ENCODE results near the gene UBQLN3. TPM values are rescaled to one million over a fixed set of nuclear protein-coding genes. Genes with fewer than 3 reads are reported as not detected.

The UBQLN3 gene
- not detected in 2 replicates for total RNA-seq

DNA sequence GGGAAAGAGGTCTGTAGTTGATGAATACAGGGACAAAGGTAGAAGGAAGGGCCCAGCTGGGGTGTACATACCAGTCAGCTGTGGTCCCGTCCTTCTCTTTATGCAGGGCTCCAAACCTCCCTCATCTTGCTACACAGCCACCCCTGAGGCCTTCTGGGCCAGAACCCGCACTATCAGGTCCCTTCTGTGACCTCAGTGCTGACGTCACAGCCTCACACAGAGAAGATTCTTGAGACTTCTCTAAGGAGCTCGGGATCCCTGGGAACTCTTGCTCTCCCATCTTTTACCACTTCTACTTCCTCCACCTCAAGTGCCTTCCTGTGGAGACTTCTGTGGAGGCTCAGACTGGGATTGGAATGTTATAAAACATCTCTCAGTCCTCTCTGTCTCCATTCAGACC lies at the start of gene UBQLN3:
Gene UBQLN3, minus strand, starts transcription at position 155 of the 400 bp plus-strand sequence. CDS start 399 bp downstream, outside the sequence.

DNA sequence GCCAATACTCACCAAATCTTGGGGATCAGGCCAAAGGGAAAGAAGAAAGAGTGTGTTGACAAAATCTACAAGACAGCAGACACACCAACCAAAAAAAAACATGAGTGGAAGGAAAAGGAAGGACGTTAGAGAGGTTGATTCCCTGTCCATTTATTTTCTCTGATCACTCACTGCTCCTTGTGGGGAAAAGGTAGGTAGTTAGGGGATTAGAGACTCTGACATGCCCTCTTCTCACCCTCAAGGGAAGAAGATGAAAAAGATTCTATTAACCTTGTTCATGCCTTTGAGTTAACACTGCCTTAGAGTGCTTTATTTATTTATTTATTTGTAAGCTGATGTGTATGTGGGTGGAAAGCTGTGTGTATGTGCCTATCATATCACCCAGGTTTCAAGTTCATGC lies 38.7 kb upstream of the UBQLN3 start, which contains the start of gene OR52H1:
Gene OR52H1, minus strand, starts transcription at position 101 of the 400 bp plus-strand sequence. CDS start 3,035 bp downstream, outside the sequence.

DNA sequence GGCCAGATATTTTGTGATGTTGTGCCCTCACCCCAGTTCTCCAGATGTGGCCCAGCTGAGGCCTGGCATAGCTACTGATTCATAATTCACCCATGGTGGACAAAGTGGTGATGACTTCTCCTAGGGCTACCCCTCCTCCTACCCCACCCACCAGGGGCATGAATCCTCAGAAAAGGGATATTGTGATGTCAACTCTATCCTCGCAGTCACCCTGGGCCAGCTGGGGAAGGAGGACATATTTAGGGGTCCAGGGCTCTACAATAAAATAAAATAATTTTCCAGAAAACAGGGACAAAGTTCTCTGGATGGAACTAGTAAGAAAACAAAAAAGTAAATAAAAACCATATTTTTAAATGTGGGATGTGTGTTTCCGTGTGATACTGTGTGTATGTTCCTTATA lies 6.8 kb upstream of the UBQLN3 start, which contains the start of gene UBQLNL:
Gene UBQLNL, minus strand, starts transcription at position 101 of the 400 bp plus-strand sequence. CDS start 258 bp downstream, outside the sequence.

DNA sequence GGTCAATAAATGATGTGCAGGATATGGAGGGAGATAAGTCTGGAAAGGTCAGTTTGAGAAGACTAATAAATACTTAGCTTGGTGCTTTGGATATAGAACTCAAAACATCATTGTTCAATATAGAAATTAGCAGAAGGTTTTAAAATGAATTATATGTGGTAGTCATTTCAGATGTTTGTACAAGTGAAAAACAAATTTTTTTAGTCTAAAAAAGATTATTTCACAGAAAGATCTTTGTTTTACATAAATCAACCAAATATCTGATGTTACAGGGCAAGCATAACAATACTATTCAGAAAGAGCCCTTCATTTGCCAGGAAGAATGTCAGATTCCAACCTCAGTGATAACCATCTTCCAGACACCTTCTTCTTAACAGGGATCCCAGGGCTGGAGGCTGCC lies 21.4 kb downstream of the UBQLN3 start, which contains the start of gene OR52D1:
Gene OR52D1, plus strand, starts transcription at position 301 of the 400 bp plus-strand sequence. Its CDS starts 22 bp downstream, at position 323.

Other genes starting within 250 kb of the UBQLN3 start
- gene HBE1, start 240.0 kb downstream of the UBQLN3 start, total RNA-seq, result 0.89 TPM in 1 of 2 replicates, not detected in the other
- not detected in 2 replicates for gene OR51B4, start 208.0 kb downstream of the UBQLN3 start, total RNA-seq
- gene OR51B2, start 185.7 kb downstream of the UBQLN3 start, total RNA-seq, result not detected in 2 replicates
- not detected in 2 replicates for gene OR51B5, start 166.4 kb downstream of the UBQLN3 start, total RNA-seq
- not detected in 2 replicates for gene OR51B6, start 158.4 kb downstream of the UBQLN3 start, total RNA-seq
- gene OR51M1, start 126.1 kb downstream of the UBQLN3 start, total RNA-seq, result not detected in 2 replicates
- gene OR51Q1, start 87.8 kb downstream of the UBQLN3 start, total RNA-seq, result not detected in 2 replicates
- gene OR51I1, start 68.4 kb downstream of the UBQLN3 start, total RNA-seq, result not detected in 2 replicates
- gene OR51I2, start 60.6 kb downstream of the UBQLN3 start, total RNA-seq, result not detected in 2 replicates
- not detected in 2 replicates for gene OR52D1, start 21.3 kb downstream of the UBQLN3 start, total RNA-seq
- gene UBQLNL, start 6.7 kb upstream of the UBQLN3 start, total RNA-seq, result under 0.01 and 0.17 TPM in 2 replicates
- not detected in 2 replicates for gene OR52H1, start 38.6 kb upstream of the UBQLN3 start, total RNA-seq
- gene OR52B6, start 70.9 kb upstream of the UBQLN3 start, total RNA-seq, result not detected in 2 replicates
- gene TRIM6, start 86.7 kb upstream of the UBQLN3 start, total RNA-seq, result 3.7 TPM in 2 replicates
- gene TRIM34, start 115.0 kb upstream of the UBQLN3 start, total RNA-seq, result 2.4 TPM in 2 replicates
- 14.1 and 15.6 TPM in 2 replicates for gene TRIM5, start 175.1 kb upstream of the UBQLN3 start, total RNA-seq
- 5.8 and 7.6 TPM in 2 replicates for gene TRIM22, start 179.8 kb upstream of the UBQLN3 start, total RNA-seq
- gene OR56B1, start 226.5 kb upstream of the UBQLN3 start, total RNA-seq, result not detected in 2 replicates
- not detected in 2 replicates for gene OR52N4, start 244.3 kb upstream of the UBQLN3 start, total RNA-seq

Data from bronchus fibroblast of lung (primary cell).